Lung (tissue), 13 donors: ENCODE data around the gene ZDBF2. TPM values are rescaled to one million over a fixed set of nuclear protein-coding genes. Genes with fewer than 3 reads are reported as not detected.

ENCODE experiments used
- ATAC-seq: fragments of 200-7000 bp; cut with Tn5 transposase; one replicate; pipeline ENCODE4 v1.9.1; 2020; ENCODE audit warnings: moderate number of reproducible peaks; ENCODE audit not compliant: insufficient read depth, low FRiP score
- DNase-seq, 3 donors: peaks; one replicate each; pipeline ENCODE4 v3.0.0-alpha.2; 2013 to 2017
- H3K27ac ChIP-seq, 2 donors: one replicate each; pipeline ENCODE4 v1.5.1; 2013; ENCODE audit warnings: mild to moderate bottlenecking in 2 of 2, moderate library complexity in 2 of 2, control low read depth in 1 of 2, inconsistent platforms in 1 of 2, low read depth in 1 of 2, low read length in 1 of 2
- H3K27me3 ChIP-seq, 3 donors: one replicate each; pipeline ENCODE4 v1.5.1; 2013; ENCODE audit warnings: low read length in 2 of 3; ENCODE audit not compliant: control insufficient read depth in 3 of 3, insufficient read depth in 3 of 3
- H3K36me3 ChIP-seq, 4 donors: one replicate each; pipeline ENCODE4 v1.5.1; 2013; ENCODE audit warnings: low read length in 4 of 4, mild to moderate bottlenecking in 1 of 4, moderate library complexity in 1 of 4; ENCODE audit not compliant: control insufficient read depth in 4 of 4, insufficient read depth in 4 of 4
- H3K4me1 ChIP-seq, 5 donors: one replicate each; pipeline ENCODE4 v1.5.1; 2013; ENCODE audit warnings: low read length in 5 of 5, mild to moderate bottlenecking in 2 of 5, moderate library complexity in 1 of 5; ENCODE audit not compliant: control insufficient read depth in 5 of 5, insufficient read depth in 5 of 5
- H3K4me3 ChIP-seq: one replicate; pipeline ENCODE4 v1.5.1; 2013; ENCODE audit warnings: mild to moderate bottlenecking, control low read depth, moderate library complexity
- H3K9ac ChIP-seq, 2 donors: one replicate each; pipeline ENCODE4 v1.5.1; 2013; ENCODE audit warnings: low read length in 2 of 2, control low read depth in 1 of 2; ENCODE audit not compliant: insufficient read depth in 1 of 2
- H3K9me3 ChIP-seq, 4 donors: one replicate each; pipeline ENCODE4 v1.5.1; 2013; ENCODE audit warnings: low read length in 3 of 4, mild to moderate bottlenecking in 1 of 4, moderate library complexity in 1 of 4; ENCODE audit not compliant: control insufficient read depth in 4 of 4, insufficient read depth in 3 of 4
- CTCF ChIP-seq: IDR thresholded peaks from 2 replicates; pipeline ENCODE4 v1.5.1; 2012; ENCODE audit warnings: mild to moderate bottlenecking; ENCODE audit errors: control extremely low read depth, extremely low read depth
- WGBS, 2 donors: extraction: QIAGEN DNeasy Blood & Tissue Kit; methylation state at CpG; one replicate each; pipeline ENCODE4 v1.1.7; 2013; 5-methylcytosine and 5-hydroxymethylcytosine counted together
- polyA plus RNA-seq, 2 donors: library from polyadenylated mRNA; stranded (reverse); fragments of 200-250 nt; gene quantifications; one replicate each; pipeline ENCODE4 v1.2.1, GENCODE V29; 2013
- small RNA-seq: library from RNA; depleted of rRNA; stranded (forward); fragments of <200 nt; gene quantifications from one replicate; pipeline ENCODE3, GENCODE V24; 2014; ENCODE audit warnings: low replicate concordance
- total RNA-seq, 2 donors: library from RNA; depleted of rRNA in 1 of 2; stranded (reverse); fragments of >200 nt in 1 of 2; gene quantifications; one replicate each; pipeline ENCODE4 v1.2.1, GENCODE V29; 2014 to 2021
- donor health status: control.
- donor health status: control.
- donor health status: Bipolar disorder and iron deficiency.
- donor health status: healthy.
- donor health status: DM: yes; HTN: yes; CAD: no.

Gene ZDBF2
- total and polyA plus RNA-seq, 4 donors, result 1.0 to 13.7 (median 3.7) TPM

GRCh38 chr2:206361407-206362045, 87.1 kb downstream of the ZDBF2 start:
- H3K27me3 ChIP-seq, result no peaks in the 10 kb centered on the region
- no peak overlapping the region for H3K4me3 ChIP-seq
- no peak overlapping the region for H3K27ac ChIP-seq
- H3K36me3 ChIP-seq, result no peaks in the 10 kb centered on the region
- DNase-seq (no peak), ATAC-seq (no peak)
- H3K4me1 ChIP-seq, result peaks cover 0 to 2% (median 0%) of the 10 kb centered on the region in 5 donors
- peaks cover 0 to 3% (median 1%) of the 10 kb centered on the region in 4 donors for H3K9me3 ChIP-seq
- TF ChIP-seq CTCF, result no peak
- H3K9ac ChIP-seq, result no peak overlapping the region
- 86 to 96% methylated on average over 2 of the region's 2 CpGs for WGBS, 2 donors

Small RNA genes lying within 50 kb of the gene (small RNA-seq; reads per million reads assigned to genes)
- gene HMGN1P6 (not detected), gene RN7SKP260 (not detected)

Other genes starting within 250 kb of the ZDBF2 start
- 10 to 100 TPM; 24.2 to 33.5 TPM for gene INO80D, start 188.5 kb upstream of the ZDBF2 start, total RNA-seq
- 1 to 10 TPM; 1.9 to 3.2 TPM for gene INO80D, start 188.5 kb upstream of the ZDBF2 start, polyA plus RNA-seq
- 10 to 100 TPM; 74.9 to 87.4 TPM for gene NDUFS1, start 115.2 kb upstream of the ZDBF2 start, total RNA-seq
- 10 to 100 TPM; 16.3 to 46.2 TPM for gene NDUFS1, start 115.2 kb upstream of the ZDBF2 start, polyA plus RNA-seq
- 100 to 1,000 TPM; 217 to 409 TPM for gene EEF1B2, start 114.8 kb upstream of the ZDBF2 start, total RNA-seq
- 100 to 1,000 TPM; 638 to 737 TPM for gene EEF1B2, start 114.8 kb upstream of the ZDBF2 start, polyA plus RNA-seq
- 1 to 10 TPM; 1.6 to 1.7 TPM for gene ADAM23, start 168.9 kb downstream of the ZDBF2 start, total RNA-seq
- gene ADAM23, start 168.9 kb downstream of the ZDBF2 start, polyA plus RNA-seq, result under 1 TPM; 0.57 to 0.76 TPM